Measurements from ENCODE around the gene OSBPL9. TPM values are rescaled to one million over a fixed set of nuclear protein-coding genes. Genes with fewer than 3 reads are reported as not detected.
A peak's percentile ranks its signal among the peaks of the same experiment; 100 is the strongest.

The OSBPL9 gene
- total and polyA plus RNA-seq, 9 of the 15 experiments (the other 6 are each of a cell fraction or from before 2014, with no cell fraction given), result 43.9 to 217 (median 170) TPM

GRCh38 chr1:51671527-51672325 is 54.8 kb downstream of the OSBPL9 start (continued):
- TF ChIP-seq ZNF609 (CRISPR knock-in tag; IDR thresholded peaks at IDR 0.05; ENCODE audit: borderline replicate concordance) (no peak), CREB3L1 (IDR thresholded peaks at IDR 0.05; ENCODE audit: borderline replicate concordance, low read depth) (no peak), NFRKB (IDR thresholded peaks at IDR 0.05; ENCODE audit: low read depth) (no peak), IRF1 (CRISPR knock-in tag; IDR thresholded peaks at IDR 0.05; ENCODE audit: borderline replicate concordance) (no peak), MAFG (tag; conservative IDR thresholded peaks at IDR 0.05) (no peak), ZNF431 (CRISPR knock-in tag; IDR thresholded peaks at IDR 0.05) (no peak), HBP1 (CRISPR knock-in tag; IDR thresholded peaks at IDR 0.05) (no peak), ETS1 (conservative IDR thresholded peaks at IDR 0.05; ENCODE audit: control insufficient read depth, low read depth, low read length) (no peak), HES1 (IDR thresholded peaks at IDR 0.05; ENCODE audit: low read depth) (no peak), POLR2B (IDR thresholded peaks at IDR 0.05; ENCODE audit: low read depth, partially characterized antibody) (no peak), TARDBP (IDR thresholded peaks at IDR 0.05) (no peak; the same call in 1 of the 2 replicates), RBM14 (IDR thresholded peaks at IDR 0.05; ENCODE audit: borderline replicate concordance, insufficient read depth, low read depth, low read length) (no peak), HDAC2 (IDR thresholded peaks at IDR 0.05) (peak; percentile 47; the same call in 1 of the 2 replicates), HCFC1 (IDR thresholded peaks at IDR 0.05; ENCODE audit: low read depth, low read length) (no peak), ATF1 (CRISPR knock-in tag; IDR thresholded peaks at IDR 0.05) (no peak), ATF1 (tag; IDR thresholded peaks at IDR 0.05) (peak; percentile 69), RBFOX2 (IDR thresholded peaks at IDR 0.05; ENCODE audit: low read depth, low read length) (no peak)
